Measurements from ENCODE around the gene ANAPC13.

Gene ANAPC13, protein sequence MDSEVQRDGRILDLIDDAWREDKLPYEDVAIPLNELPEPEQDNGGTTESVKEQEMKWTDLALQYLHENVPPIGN

DNA sequence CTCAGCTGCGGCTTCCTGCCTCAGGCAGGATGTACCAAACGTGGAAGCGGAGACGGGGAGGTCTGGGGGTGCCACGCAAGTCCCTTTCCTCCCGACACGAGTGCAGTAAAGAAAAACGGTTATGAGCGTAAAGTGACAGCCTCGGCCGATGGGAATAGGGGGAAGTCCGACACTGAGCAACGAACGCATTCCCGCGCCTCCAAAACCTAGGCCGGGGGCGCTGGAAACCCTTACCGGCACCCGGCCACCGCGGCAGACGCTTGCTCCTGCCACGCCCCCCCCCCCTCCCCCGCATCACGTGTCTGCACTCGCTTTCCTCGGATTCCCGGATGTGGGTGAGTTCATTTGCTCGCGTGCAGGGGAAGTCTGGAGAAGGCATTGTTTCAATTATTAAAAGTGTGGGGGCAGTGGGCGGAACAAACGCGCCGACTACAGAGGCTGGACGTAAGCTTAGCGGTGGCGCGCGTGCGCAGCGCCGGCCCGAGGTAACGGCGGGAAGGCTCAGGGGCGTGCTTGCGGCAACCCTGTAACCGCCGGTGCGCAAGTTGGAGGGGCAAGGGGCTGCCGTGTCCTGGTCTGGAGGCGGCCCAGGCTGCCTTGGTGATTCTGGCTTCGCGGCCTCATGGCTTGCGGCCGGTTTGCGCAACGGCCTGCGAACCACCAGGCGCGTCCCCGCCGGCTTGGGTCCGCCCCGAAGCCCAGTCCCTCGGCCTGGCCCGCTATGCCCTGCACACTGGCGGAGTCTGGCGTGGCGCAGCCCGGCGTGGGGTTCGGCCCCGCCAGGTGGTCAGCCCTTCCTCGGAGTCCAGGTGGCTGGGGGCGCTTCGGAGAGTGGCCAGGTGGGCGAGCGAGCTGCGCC is at the start of gene ANAPC13, which contains the start of gene CEP63:
Gene ANAPC13, minus strand, starts transcription at position 268 of the 859 bp plus-strand sequence. CDS start 3,081 bp downstream, outside the sequence.
Gene CEP63, plus strand, starts transcription at position 340 of the 859 bp plus-strand sequence. CDS start 9,264 bp downstream, outside the sequence.
- DNase-seq (ENCODE audit: low read depth) = peak; percentile 99
- peak within 1 kb of the TSS; percentile 94 for H3K4me3 ChIP-seq (ENCODE audit: low read depth, low read length)
- TF ChIP-seq MYC (IDR thresholded peaks at IDR 0.05; ENCODE audit: low read depth, low read length) (peak; percentile 84), POLR2A (IDR thresholded peaks at IDR 0.05; ENCODE audit: extremely low read depth, insufficient read length) (peak; percentile 88)
- TF ChIP-seq, protein P1, sequence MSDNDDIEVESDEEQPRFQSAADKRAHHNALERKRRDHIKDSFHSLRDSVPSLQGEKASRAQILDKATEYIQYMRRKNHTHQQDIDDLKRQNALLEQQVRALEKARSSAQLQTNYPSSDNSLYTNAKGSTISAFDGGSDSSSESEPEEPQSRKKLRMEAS (IDR thresholded peaks at IDR 0.05; ENCODE audit: low read depth, low read length) = peak; percentile 82; the same call in 1 of the 2 replicates
- TF ChIP-seq, protein P2, sequence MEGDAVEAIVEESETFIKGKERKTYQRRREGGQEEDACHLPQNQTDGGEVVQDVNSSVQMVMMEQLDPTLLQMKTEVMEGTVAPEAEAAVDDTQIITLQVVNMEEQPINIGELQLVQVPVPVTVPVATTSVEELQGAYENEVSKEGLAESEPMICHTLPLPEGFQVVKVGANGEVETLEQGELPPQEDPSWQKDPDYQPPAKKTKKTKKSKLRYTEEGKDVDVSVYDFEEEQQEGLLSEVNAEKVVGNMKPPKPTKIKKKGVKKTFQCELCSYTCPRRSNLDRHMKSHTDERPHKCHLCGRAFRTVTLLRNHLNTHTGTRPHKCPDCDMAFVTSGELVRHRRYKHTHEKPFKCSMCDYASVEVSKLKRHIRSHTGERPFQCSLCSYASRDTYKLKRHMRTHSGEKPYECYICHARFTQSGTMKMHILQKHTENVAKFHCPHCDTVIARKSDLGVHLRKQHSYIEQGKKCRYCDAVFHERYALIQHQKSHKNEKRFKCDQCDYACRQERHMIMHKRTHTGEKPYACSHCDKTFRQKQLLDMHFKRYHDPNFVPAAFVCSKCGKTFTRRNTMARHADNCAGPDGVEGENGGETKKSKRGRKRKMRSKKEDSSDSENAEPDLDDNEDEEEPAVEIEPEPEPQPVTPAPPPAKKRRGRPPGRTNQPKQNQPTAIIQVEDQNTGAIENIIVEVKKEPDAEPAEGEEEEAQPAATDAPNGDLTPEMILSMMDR (IDR thresholded peaks at IDR 0.05; ENCODE audit: low read depth, low read length) = no peak

DNA sequence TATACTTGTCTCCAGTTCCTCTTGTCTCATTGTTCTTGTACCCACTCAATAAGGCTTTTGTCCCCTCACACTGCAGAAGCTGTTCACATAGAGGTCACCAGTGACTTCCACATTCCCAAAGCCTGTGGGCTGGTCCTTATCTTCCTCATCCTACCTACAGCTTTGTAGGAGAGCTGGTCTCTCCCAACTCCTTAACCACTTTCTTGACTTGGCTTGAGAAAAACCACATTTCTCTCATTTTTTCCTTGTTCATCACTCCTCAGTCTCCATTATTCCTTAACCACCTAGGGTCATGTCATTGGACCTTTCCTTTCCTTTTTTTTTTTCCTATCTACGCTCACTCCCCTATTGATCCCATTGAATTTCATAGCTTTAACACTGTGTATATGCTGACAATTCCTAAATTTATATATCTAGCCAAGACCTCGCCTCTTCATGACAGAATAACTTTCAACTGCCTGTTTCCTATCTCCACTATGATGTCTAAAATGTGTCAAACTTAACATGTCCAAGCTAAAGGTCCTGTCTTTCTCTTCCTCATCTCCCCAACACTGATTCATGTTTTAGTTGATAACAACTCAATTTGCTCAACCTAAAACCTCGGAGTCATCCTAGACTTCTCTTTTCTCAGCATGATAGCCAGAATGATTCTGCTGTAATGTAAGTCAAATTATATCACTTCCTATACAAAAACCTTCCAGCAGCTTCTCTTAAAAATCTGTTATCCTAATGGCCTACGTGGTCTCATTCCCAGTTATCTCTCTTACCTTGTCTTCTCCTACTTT is 49.6 kb upstream of the ANAPC13 start:
- TF ChIP-seq, protein P1 (IDR thresholded peaks at IDR 0.05; ENCODE audit: low read depth, low read length) = no peak
- TF ChIP-seq, protein P2 (IDR thresholded peaks at IDR 0.05; ENCODE audit: low read depth, low read length) = no peak
- no peak for TF ChIP-seq POLR2A (IDR thresholded peaks at IDR 0.05; ENCODE audit: extremely low read depth, insufficient read length)
- TF ChIP-seq MYC (IDR thresholded peaks at IDR 0.05; ENCODE audit: low read depth, low read length) = no peak
- peak; percentile 24 for DNase-seq (ENCODE audit: low read depth)

DNA sequence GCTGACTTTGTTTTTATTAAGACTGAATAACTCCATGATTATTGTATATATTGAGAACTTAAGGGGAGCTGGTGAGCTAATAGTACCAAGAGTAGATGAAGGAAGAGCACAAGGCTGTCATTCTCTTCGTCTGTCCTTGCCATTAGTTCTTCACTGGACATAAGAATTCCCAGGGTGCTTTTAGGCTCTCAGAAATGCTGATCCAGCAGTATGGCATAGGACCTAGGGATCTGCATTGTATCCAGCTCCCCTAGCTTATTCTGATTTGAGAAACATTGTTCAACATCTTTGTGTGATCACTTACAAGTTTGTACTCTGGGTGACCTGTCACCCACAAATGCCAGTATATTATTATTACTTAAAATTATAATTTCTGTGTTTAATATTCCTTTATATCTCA is 47.7 kb upstream of the ANAPC13 start:
- TF ChIP-seq, protein P2 (IDR thresholded peaks at IDR 0.05; ENCODE audit: low read depth, low read length) = no peak
- no peak for TF ChIP-seq MYC (IDR thresholded peaks at IDR 0.05; ENCODE audit: low read depth, low read length)
- TF ChIP-seq, protein P1 (IDR thresholded peaks at IDR 0.05; ENCODE audit: low read depth, low read length) = no peak
- no peak for TF ChIP-seq POLR2A (IDR thresholded peaks at IDR 0.05; ENCODE audit: extremely low read depth, insufficient read length)
- H3K4me3 ChIP-seq (ENCODE audit: low read depth, low read length) = no peak overlapping the region
- DNase-seq (ENCODE audit: low read depth) = no peak

More for the DNA sequence above, 49.6 kb upstream of the ANAPC13 start:
- no peak overlapping the region for H3K4me3 ChIP-seq (ENCODE audit: low read depth, low read length)

DNA sequence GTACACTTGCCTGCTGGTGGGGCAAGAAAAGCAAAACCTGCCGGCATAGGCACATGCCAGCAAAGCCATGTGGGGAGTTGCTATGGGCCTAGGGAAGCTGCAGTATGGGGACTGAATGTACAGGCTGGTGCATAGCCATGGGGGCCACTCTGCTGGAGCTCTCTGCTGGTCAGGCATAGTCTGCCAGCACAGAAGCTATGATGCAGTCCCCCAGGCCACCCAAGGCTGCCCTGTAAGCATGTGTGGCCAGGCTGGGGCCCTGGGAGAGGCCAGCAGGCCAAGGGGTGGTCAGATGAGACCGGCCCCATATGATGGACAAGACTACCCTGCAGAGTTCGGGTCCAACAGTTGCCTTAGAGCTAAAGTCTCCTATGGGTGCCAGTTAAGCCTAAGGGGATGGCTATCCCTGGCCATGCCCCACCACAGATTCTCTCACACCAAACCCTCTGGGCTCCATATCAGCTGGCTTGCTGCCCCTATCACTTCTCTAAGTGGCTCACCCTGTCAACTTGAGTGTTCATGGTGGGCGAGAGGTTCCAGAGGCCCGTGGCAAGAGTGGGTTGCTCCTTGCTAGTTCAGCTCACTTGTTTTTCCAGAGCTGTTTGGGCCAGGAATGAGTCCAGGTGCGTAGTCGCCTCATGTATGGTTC is 41.9 kb upstream of the ANAPC13 start:
- TF ChIP-seq MYC (IDR thresholded peaks at IDR 0.05; ENCODE audit: low read depth, low read length) (no peak), POLR2A (IDR thresholded peaks at IDR 0.05; ENCODE audit: extremely low read depth, insufficient read length) (no peak)
- TF ChIP-seq, protein P2 (IDR thresholded peaks at IDR 0.05; ENCODE audit: low read depth, low read length) = no peak
- TF ChIP-seq, protein P1 (IDR thresholded peaks at IDR 0.05; ENCODE audit: low read depth, low read length) = no peak
- no peak for DNase-seq (ENCODE audit: low read depth)
- no peak overlapping the region for H3K4me3 ChIP-seq (ENCODE audit: low read depth, low read length)

DNA sequence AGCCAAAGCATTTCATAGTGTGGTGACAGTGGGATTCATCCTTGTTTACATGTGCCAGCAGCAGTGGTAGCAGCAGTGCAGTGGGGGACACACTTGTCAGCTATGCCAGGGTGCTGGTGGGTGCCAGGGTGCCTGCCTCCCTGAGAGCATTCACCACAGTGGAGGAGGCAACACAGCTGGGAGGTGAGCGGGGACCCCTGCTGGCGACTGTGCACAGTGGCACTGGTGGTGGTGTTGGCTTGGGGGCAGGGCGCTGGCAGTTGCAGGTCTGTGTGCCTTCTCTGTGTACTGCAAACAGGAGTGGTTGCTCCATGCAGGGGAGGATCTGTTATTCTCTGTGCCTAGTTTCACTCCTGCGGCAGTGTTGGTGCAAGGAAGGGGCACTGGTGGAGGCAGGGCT is 41.3 kb upstream of the ANAPC13 start:
- DNase-seq (ENCODE audit: low read depth) = peak; percentile 46
- TF ChIP-seq, protein P2 (IDR thresholded peaks at IDR 0.05; ENCODE audit: low read depth, low read length) = peak; percentile 8
- TF ChIP-seq MYC (IDR thresholded peaks at IDR 0.05; ENCODE audit: low read depth, low read length) = no peak
- no peak overlapping the region for H3K4me3 ChIP-seq (ENCODE audit: low read depth, low read length)

All from NB4 (cell line).